Measurements from ENCODE around the gene RPL36.
"Not testable (repeated sequence)": the region's sequence is repeated elsewhere in the genome, so short reads cannot be mapped to it uniquely, and the experiment has no call there.

The RPL36 gene

GRCh38 chr19:5687360-5688198, 2.5 kb upstream of the RPL36 start:
- DNase-seq (ENCODE audit: low read depth): no peak
- H3K4me3 ChIP-seq (ENCODE audit: low read depth, low read length): peak overlapping the region; percentile 56

GRCh38 chr19:5688262-5688881, 1.7 kb upstream of the RPL36 start:
- H3K4me3 ChIP-seq (ENCODE audit: low read depth, low read length); DNase-seq (ENCODE audit: low read depth): not testable (repeated sequence)

DNA sequence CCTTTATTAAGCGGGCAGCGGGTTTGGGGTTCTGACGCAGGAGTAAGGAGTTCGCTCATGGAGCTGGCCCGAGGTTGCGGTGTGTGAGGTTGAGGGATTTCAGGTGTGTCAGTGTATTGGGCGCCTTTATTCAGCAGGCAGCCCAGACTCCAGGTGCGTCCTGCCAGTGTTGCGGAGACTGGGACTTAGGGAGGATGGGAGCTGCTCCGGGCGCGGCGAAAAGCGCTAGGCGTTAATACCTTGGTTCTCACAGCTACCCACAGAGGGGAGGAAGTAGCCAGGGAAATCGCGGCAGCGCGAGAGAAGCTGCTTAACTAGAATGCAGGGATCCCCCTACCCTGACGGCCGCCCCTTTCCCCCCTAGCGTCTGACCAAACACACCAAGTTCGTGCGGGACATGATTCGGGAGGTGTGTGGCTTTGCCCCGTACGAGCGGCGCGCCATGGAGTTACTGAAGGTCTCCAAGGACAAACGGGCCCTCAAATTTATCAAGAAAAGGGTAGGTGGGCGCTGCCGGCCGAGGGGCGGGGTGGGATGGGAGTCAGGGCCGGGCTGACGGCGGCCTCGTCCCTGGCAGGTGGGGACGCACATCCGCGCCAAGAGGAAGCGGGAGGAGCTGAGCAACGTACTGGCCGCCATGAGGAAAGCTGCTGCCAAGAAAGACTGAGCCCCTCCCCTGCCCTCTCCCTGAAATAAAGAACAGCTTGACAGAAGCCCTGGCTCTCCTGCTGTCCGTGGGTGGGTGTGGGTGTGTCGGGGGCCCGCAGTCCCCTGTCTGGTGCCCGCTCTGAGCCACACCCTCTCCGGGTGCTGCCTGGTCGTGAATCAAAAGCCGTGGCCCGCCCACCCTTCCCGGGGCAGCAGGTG, 1.1 kb downstream of the RPL36 start:
- peak overlapping the region; percentile 95 for H3K4me3 ChIP-seq (ENCODE audit: low read depth, low read length)
- DNase-seq (ENCODE audit: low read depth): no peak

GRCh38 chr19:5691822-5692722, 2.0 kb downstream of the RPL36 start:
- no peak for DNase-seq (ENCODE audit: low read depth)
- H3K4me3 ChIP-seq (ENCODE audit: low read depth, low read length): peak overlapping the region; percentile 95

- H3K4me3 ChIP-seq (ENCODE audit: low read depth, low read length): no peak overlapping the region
- no peak for DNase-seq (ENCODE audit: low read depth)
Measured at GRCh38 chr19:5692723-5693194, 2.7 kb downstream of the RPL36 start.

GRCh38 chr19:5693195-5694166, 3.4 kb downstream of the RPL36 start:
- H3K4me3 ChIP-seq (ENCODE audit: low read depth, low read length): no peak overlapping the region
- DNase-seq (ENCODE audit: low read depth): no peak

DNA sequence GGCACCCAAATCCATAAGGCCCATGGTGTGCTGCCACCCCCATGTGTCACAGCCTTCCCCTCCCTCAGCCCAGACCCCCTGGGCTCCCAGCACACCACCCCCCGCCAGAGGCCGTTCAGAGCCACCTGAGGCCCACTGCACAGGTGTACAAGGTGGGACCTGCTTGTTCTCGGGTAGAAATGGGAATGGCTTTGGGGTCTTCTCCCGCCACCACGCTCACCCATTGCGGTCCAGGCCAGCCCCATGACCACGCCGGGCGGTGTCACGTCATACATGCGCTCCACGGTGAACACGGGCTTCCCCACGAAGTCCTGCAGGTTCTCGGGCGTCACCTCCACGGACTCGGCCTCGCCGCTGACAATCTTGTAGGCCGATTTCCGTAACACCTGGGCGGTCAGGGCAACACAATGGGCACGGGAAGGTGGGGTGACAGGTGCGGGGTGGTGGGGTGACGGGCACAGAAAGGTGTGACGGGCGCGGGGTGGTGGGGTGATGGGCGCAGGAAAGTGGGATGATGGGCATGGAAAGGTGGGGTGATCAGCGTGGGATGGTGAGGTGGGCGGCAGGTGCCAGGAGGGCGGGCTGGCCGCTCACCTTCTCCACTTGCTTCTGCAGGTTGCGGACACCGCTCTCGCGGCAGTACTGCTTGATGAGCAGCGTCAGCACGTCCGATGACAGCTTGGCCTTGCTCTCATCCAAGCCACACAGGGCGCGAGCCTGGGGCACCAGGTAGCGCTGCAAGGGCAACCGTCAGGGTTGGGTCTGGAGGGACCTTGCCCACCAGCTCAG, 4.3 kb downstream of the RPL36 start:
- no peak for DNase-seq (ENCODE audit: low read depth)
- H3K4me3 ChIP-seq (ENCODE audit: low read depth, low read length): no peak overlapping the region

GRCh38 chr19:5694956-5695648, 5.0 kb downstream of the RPL36 start:
- no peak overlapping the region for H3K4me3 ChIP-seq (ENCODE audit: low read depth, low read length)
- DNase-seq (ENCODE audit: low read depth): no peak

GRCh38 chr19:5695649-5696195, 5.6 kb downstream of the RPL36 start:
- DNase-seq (ENCODE audit: low read depth): no peak
- H3K4me3 ChIP-seq (ENCODE audit: low read depth, low read length): no peak overlapping the region

GRCh38 chr19:5696196-5697021, 6.3 kb downstream of the RPL36 start:
- no peak for DNase-seq (ENCODE audit: low read depth)
- H3K4me3 ChIP-seq (ENCODE audit: low read depth, low read length): no peak overlapping the region

DNA sequence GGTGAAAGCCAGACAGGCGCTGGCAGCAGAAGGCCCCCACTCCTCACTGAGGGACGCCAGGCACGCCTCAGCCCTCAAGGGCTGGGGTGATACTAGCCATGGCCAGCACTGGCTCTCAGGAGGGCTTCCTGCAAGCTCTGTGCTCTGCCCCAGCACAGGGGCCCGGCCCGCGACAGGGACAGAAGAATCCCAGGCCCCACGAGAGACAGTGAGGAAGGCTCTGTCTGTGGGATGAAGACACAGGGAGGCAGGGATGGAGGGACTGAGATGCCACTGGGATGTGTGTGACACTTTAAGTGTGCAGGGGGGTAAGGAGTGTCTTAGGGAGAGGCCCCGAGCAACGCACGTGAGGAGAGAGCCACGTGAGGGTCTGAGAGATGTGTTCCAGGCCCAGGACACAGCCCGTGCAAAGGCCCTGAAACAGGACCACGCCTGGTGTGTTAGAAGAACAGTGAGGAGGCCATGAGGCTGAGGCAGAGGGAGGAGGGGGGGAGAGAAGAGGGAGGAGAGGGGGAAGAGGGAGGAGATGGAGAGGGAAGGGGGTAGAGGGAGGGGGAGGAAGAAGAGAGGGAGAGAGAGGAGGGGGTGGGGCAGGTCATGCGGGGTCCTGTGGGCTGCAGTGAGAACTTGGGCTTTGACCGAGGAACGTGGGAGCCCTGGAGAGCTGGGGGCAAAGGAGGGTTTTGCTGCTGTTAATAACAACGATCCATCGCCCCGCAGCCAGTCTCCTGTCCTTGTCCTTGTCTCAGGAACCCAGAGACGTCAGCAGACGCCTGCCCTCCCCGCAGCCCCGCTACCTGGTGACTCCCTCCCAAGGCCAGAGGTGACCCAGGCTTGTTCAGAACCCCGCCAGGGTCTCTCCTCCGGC, 7.2 kb downstream of the RPL36 start:
- H3K4me3 ChIP-seq (ENCODE audit: low read depth, low read length): no peak overlapping the region
- DNase-seq (ENCODE audit: low read depth): no peak

DNA sequence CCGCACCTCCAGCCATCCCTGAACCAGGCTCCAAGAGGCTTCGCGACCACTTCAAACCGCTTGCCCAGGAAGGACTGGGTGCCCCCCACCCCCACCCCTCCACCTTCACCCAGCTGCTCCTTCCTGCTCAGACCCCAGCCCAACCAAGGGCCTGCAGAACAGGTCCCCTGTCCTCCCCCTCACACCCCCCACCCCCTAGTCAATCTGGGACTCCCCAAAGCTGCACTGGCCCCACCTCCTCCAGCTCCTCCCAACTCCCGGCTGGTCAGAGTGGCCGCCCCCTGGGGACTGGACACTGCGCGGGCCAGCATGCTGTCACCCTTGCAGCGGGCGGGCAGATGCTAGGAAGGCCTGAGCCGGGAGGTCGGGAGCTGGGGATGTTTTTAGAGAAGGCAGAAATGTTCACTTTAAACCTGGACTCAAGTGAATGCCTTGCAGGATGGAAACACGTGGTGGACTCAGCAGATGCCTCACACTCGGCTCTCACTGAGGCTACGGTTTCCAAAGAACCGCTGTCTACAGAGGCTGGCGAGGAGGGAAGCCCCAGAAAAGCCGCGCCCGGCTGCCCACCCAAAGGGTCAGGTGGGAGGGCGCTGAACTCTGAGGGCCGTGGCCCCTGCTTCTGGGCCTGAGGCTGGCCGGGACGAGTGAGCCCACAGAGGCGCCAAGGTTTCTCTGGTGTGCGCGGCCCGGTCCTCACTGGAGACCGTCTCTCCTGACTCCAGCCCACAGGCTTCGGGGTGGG, 8.0 kb downstream of the RPL36 start:
- no peak for DNase-seq (ENCODE audit: low read depth)
- no peak overlapping the region for H3K4me3 ChIP-seq (ENCODE audit: low read depth, low read length)

- DNase-seq (ENCODE audit: low read depth): no peak
Measured at GRCh38 chr19:5698635-5699422, 8.7 kb downstream of the RPL36 start.

More at GRCh38 chr19:5698635-5699422, 8.7 kb downstream of the RPL36 start:
- no peak overlapping the region for H3K4me3 ChIP-seq (ENCODE audit: low read depth, low read length)
